HG02943 (cell line): Measurements from ENCODE around the gene PILRA.
"Not testable (repeated sequence)": the region's sequence is repeated elsewhere in the genome, so short reads cannot be mapped to it uniquely, and the experiment has no call there.

ENCODE experiments used
- ATAC-seq: cut with Tn5 transposase; IDR thresholded peaks from one replicate; pipeline ENCODE4 v1.9.1; 2021; ENCODE audit warnings: mild to moderate bottlenecking, low read depth, moderate library complexity; ENCODE audit not compliant: unreplicated experiment

Gene PILRA

DNA sequence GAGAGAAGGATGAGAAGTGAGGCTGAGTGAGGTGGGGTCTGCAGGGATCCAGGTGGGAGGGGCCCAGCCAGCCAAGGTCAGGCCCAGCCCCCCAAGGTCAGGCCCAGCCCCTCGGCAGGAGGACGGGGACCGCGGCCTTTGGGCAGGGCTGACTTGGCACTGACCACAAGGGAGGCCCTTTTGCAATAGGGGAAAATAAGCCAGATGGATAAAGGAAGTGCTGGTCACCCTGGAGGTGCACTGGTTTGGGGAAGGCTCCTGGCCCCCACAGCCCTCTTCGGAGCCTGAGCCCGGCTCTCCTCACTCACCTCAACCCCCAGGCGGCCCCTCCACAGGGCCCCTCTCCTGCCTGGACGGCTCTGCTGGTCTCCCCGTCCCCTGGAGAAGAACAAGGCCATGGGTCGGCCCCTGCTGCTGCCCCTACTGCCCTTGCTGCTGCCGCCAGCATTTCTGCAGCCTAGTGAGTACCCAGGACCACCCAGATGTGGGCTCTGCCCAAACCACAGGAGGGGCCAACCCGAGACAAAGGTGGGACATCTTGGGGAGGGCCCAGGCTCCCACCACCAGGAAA lies at the start of gene PILRA:
TSS of gene PILRA (plus strand) at position 227 of the 571 bp plus-strand sequence. CDS start at position 397, 170 bp downstream.
- no peak for ATAC-seq

DNA sequence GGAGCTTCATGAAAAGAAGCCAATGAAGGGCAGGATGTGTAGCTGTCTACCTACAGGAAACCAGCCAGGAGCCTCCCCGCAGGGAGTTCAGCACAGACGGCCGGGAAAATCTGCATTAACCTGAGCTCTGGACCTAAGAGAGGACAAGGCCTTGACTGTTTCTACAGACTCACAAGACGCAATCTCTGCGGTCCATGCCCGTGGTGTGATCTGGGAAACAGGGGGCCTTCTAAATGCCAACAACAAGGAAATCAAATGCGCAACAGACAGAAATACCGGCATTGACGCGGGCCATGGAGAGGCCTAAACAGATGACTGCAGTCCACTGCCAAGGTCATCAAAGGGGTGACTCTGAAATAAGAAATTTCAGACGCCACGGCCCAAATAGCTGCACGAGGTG lies 49.1 kb upstream of the PILRA start:
- ATAC-seq, result not testable (repeated sequence)

- not testable (repeated sequence) for ATAC-seq
These were observed 47.6 kb upstream of the PILRA start for GRCh38 chr7:100325671-100326070.

GRCh38 chr7:100326914-100327313 lies 46.4 kb upstream of the PILRA start:
- not testable (repeated sequence) for ATAC-seq

DNA sequence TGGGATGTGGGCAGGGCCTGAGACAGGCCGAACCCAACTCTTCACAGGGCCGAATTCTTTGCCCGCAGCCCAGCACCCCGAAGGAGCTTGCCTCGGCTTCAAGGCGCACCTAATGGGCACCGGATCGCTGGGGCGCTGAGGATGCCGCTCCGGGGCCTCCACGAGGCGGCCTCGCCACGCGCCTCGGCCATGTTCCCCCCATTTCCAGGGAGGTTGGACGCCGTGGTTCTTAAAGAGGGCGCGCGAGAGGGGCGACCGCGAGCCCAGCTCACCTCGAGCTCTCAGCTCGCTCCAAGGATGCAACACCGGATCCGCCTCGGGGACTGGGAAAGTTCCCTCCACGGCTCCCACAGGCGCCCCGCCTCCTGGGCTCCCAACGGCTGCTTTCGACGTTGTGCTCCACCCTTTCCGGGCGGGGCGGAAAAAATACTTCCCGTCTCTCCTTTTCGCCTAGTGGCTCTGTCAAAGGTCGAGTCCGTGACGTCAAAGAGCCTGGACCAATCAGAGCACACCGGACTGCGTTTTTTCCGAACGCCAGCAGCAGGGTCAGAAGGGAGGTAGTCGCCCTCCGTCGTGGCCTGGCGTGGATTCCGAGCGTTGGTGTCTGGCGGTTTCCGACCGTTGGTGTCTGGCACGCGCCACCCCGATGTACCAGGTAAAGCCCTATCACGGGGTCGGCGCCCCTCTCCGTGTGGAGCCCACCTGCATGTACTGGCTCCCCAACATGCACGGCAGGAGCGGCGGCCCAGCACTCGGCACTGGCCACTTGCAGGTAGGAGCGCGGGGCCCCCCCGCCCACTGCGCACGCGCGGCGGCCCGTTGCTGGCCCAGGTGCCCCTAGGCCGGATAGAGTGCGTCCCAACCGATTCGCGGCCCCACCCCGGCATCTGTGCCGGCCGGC lies 37.5 kb upstream of the PILRA start:
- peak; percentile 96 for ATAC-seq

DNA sequence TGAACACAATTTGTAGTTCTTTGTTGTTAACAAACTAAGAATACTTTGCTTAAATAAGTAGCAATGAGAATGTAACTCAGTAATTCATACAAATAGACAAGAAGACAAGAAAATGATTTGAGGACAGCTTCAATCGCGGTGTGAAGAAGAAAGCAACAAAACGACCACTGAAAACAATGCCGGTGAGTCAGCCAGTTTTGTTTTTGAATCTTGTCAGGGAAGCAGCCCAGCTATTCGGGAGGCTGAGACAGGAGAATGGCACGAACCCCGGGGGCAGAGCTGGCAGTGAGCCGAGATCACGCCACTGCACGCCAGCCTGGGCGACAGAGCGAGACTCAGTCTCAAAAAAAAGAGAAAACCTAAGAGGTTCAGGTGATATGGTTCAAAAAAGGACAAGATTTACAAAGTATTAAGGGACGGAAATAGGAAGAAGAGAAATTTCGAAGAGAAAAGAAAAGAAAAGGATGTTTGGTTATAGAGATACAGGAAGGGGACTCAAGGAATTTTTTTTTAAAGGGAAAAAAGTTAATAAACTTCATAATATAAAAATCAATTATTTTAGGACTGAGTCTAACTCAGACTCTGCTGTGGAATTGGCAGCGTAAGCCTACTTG lies 35.1 kb upstream of the PILRA start:
- not testable (repeated sequence) for ATAC-seq

- ATAC-seq, result not testable (repeated sequence)
These were observed 32.0 kb upstream of the PILRA start for GRCh38 chr7:100341286-100341685.

GRCh38 chr7:100342765-100343164 lies 30.5 kb upstream of the PILRA start:
- ATAC-seq, result no peak

GRCh38 chr7:100344124-100344559 lies 29.1 kb upstream of the PILRA start:
- ATAC-seq, result not testable (repeated sequence)

DNA sequence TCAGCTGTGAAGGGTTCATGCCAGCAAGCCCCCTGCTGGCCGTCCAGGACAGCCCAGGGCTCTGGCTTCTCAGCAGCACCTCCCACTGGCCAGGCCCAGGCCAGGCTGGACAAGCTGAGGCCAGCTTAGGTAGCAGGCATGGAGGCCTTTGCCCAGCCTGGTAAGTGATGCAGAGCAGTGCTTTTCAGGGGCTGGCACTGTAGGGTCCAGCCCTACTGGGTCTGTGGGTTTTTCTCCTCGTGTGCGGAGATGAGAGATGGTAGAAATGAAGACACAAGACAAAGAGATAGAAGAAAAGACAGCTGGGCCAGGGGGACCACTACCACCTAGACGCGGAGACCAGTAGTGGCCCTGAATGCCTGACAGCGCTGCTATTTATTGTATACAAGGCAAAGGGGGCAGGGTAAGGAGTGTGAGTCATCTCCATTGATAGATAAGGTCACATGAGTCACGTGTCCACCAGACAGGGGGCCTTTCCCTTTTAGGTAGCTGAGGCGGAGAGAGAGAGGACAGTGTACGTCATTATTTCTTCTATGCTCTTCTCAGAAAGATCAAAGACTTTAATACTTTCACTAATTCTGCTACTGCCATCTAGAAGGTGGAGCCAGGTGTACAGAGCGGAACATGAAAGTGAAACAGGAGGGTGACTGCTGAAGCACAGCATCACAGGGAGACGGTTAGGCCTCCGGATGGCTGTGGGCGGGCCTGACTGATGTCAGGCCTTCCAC lies 28.6 kb upstream of the PILRA start:
- ATAC-seq, result peak; percentile 84

GRCh38 chr7:100345288-100345672 lies 28.0 kb upstream of the PILRA start:
- ATAC-seq, result peak; percentile 33

DNA sequence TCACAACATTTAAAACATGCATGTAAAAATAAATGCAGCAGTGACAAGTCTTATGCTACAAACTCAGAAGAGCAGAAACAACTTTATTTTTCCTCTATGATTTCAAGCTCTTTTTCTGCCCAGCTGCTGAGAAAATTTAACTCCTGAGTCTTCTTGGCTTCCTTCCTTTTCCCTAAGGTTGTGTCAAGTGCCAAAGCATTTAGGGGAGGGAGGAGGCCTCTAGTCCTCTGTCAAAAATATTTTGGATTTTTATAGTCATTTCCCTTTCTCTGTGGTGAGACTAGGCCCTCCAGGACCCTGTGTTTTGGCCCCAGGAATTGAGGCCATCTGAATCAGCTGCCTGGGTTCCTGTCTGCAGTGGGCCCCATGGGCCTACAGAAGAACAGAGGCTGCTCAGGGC lies 26.4 kb upstream of the PILRA start:
- no peak for ATAC-seq

DNA sequence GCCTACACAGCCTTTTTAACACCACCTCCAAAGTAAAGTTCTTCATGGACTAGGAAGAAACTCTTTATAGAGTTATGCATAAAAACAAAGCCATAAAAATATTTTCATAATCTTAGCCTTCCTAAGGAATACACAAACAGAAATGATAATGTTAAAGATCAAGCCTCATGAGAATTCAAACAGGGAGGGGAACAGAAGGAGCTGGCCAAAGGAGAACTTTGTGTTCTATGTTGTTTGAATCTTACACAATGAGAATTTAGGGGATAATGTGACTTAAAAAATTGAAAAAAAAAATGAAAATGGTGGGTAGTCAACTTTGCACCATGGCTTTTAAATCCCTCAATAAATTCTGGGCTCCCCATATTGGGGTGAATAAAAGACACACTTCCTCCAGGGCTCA lies 24.5 kb upstream of the PILRA start:
- no peak for ATAC-seq

GRCh38 chr7:100349757-100350156 lies 23.5 kb upstream of the PILRA start:
- no peak for ATAC-seq

GRCh38 chr7:100351657-100352058 lies 21.6 kb upstream of the PILRA start:
- ATAC-seq, result no peak

GRCh38 chr7:100352230-100352781 lies 21.0 kb upstream of the PILRA start:
- ATAC-seq, result not testable (repeated sequence)

- no peak for ATAC-seq
These were observed 20.2 kb upstream of the PILRA start for GRCh38 chr7:100352984-100353684.

GRCh38 chr7:100353685-100354330 lies 19.5 kb upstream of the PILRA start:
- no peak for ATAC-seq

- ATAC-seq, result no peak
These were observed 16.7 kb upstream of the PILRA start for GRCh38 chr7:100356416-100357068.
